Endothelial cell of umbilical vein (primary cell): Measurements from ENCODE around the gene ZMAT3. TPM values are rescaled to one million over a fixed set of nuclear protein-coding genes. Genes with fewer than 3 reads are reported as not detected.

Experiments used
- BruUV-seq: library from RNA; stranded (reverse); fragments of 400-500 nt; replicated peaks from 2 replicates; lab custom pipeline; 2021; lab: Mats Ljungman, UMichigan
- CTCF ChIA-PET: fragments of 300-600, 350-600 bp; sonication (Branson Sonifier 250); formaldehyde crosslinking; loops from one replicate; lab custom pipeline; 2021; ENCODE audit warnings: antibody characterized with exemption, inconsistent platforms; lab: Charles Lee
- POLR2A ChIA-PET: fragments of 300-600, 350-600 bp; sonication (Branson Sonifier 250); formaldehyde crosslinking; loops from one replicate; lab custom pipeline; 2021; ENCODE audit warnings: antibody characterized with exemption, inconsistent platforms; lab: Charles Lee
- DNase-seq: peaks from one replicate; pipeline ENCODE4 v3.0.0-alpha.2; 2011; ENCODE audit warnings: low read depth, low spot score
- FAIRE-seq: peaks from 2 replicates; lab custom pipeline; 2011; peaks lifted over from hg19 to GRCh38; lab: Jason Lieb, UNC
- H2AFZ ChIP-seq: 2 replicates; pipeline ENCODE4 v1.6.0; 2012; ENCODE audit warnings: low read depth, low read length, control low read depth, inconsistent platforms
- H3K27ac ChIP-seq: 2 replicates; pipeline ENCODE4 v1.5.1; 2011; ENCODE audit warnings: low read depth, mild to moderate bottlenecking, control low read depth, low read length, moderate library complexity; ENCODE audit not compliant: insufficient read depth
- H3K27me3 ChIP-seq, 2 experiments: 2 replicates each; pipeline versions ENCODE4 v1.6.0 to v1.6.1; 2011; ENCODE audit warnings: low read length in 2 of 2, mixed read lengths in 1 of 2; ENCODE audit not compliant: control insufficient read depth in 2 of 2, insufficient read depth in 2 of 2
- H3K36me3 ChIP-seq, 2 experiments: 2 replicates in 1 of 2; 3 replicates in 1 of 2; pipeline ENCODE4 v1.5.1; 2011; ENCODE audit warnings: low read length in 2 of 2, mild to moderate bottlenecking in 1 of 2, moderate library complexity in 1 of 2; ENCODE audit not compliant: control insufficient read depth in 2 of 2, insufficient read depth in 2 of 2; ENCODE audit errors: extremely low read depth in 1 of 2
- H3K4me1 ChIP-seq: 3 replicates; pipeline ENCODE4 v1.5.1; 2011; ENCODE audit warnings: mild to moderate bottlenecking, low read length; ENCODE audit not compliant: control insufficient read depth, insufficient read depth; ENCODE audit errors: extremely low read depth
- H3K4me2 ChIP-seq: 2 replicates; pipeline ENCODE4 v1.6.1; 2011; ENCODE audit warnings: low read length, control low read depth, mixed read lengths; ENCODE audit not compliant: insufficient read depth
- H3K4me3 ChIP-seq, 3 experiments: fragments of 200-600 bp in 1 of 3; sonication (generic), shearing (Covaris generic) in 1 of 3; replicated peaks in 1 of 3; 2 replicates each; pipeline ENCODE4 v1.5.1; 2011 to 2016; ENCODE audit warnings: control low read depth in 3 of 3, low read length in 3 of 3, mild to moderate bottlenecking in 2 of 3, inconsistent platforms in 1 of 3, low read depth in 1 of 3, moderate library complexity in 1 of 3; ENCODE audit not compliant: insufficient read depth in 1 of 3
- H3K79me2 ChIP-seq: 2 replicates; pipeline ENCODE4 v1.6.0; 2012; ENCODE audit warnings: low read length, inconsistent platforms; ENCODE audit not compliant: control insufficient read depth, insufficient read depth
- H3K9ac ChIP-seq: replicated peaks from 2 replicates; pipeline ENCODE3; 2011; ENCODE audit warnings: low read length, control low read depth; ENCODE audit not compliant: insufficient read depth; ENCODE audit errors: extremely low read depth
- H3K9me1 ChIP-seq: replicated peaks from 3 replicates; pipeline ENCODE4 v1.6.0; 2011; ENCODE audit warnings: mild to moderate bottlenecking, low read length; ENCODE audit not compliant: control insufficient read depth, insufficient read depth; ENCODE audit errors: extremely low read depth
- H3K9me3 ChIP-seq: replicated peaks from 2 replicates; pipeline ENCODE4 v1.5.1; 2012; ENCODE audit warnings: low read length, inconsistent platforms; ENCODE audit not compliant: control insufficient read depth, insufficient read depth
- H4K20me1 ChIP-seq: replicated peaks from 2 replicates; pipeline ENCODE3; 2011; ENCODE audit warnings: mild to moderate bottlenecking, low read length; ENCODE audit not compliant: control insufficient read depth, insufficient read depth; ENCODE audit errors: extremely low read depth
- EZH2 ChIP-seq: IDR thresholded peaks from 2 replicates; pipeline ENCODE4 v1.6.1; 2012; ENCODE audit warnings: borderline replicate concordance, low read depth, mild to moderate bottlenecking, moderate library complexity, low read length, inconsistent platforms; ENCODE audit not compliant: severe bottlenecking
- FOS ChIP-seq: IDR thresholded peaks from 2 replicates; pipeline ENCODE4 v1.6.1; 2011; ENCODE audit warnings: mild to moderate bottlenecking, low read length, moderate library complexity, borderline replicate concordance; ENCODE audit not compliant: insufficient read depth
- GATA2 ChIP-seq: IDR thresholded peaks from 2 replicates; pipeline ENCODE4 v1.7.0; 2011; ENCODE audit warnings: low read depth, mild to moderate bottlenecking, moderate library complexity, mixed read lengths, low read length; ENCODE audit not compliant: insufficient read length, insufficient read depth
- JUN ChIP-seq: IDR thresholded peaks from 2 replicates; pipeline ENCODE4 v1.6.1; 2011; ENCODE audit warnings: borderline replicate concordance, low read depth; ENCODE audit not compliant: insufficient read length, insufficient read depth
- MYC ChIP-seq: IDR thresholded peaks from one replicate; pipeline ENCODE4 v1.6.1; 2011; ENCODE audit warnings: mild to moderate bottlenecking, low read depth, low read length
- POLR2A ChIP-seq: IDR thresholded peaks from 2 replicates; pipeline ENCODE4 v1.6.1; 2012; ENCODE audit warnings: low read depth, mild to moderate bottlenecking, control low read depth, low read length
- POLR2AphosphoS5 ChIP-seq: IDR thresholded peaks from 2 replicates; pipeline ENCODE4 v1.6.1; 2012; ENCODE audit warnings: low read depth, mild to moderate bottlenecking, control low read depth, low read length, moderate library complexity; ENCODE audit not compliant: insufficient read depth
- dilution Hi-C: fragments of 300-500 bp; cut with MboI; formaldehyde crosslinking; loops from one replicate; pipeline ENCODE4 v1.15.0; 2019; ENCODE audit warnings: low sequenced_read_pairs; ENCODE audit not compliant: extremely low pct_ligation_motif_present
- intact Hi-C: fragments of 100-400 bp; cut with micrococcal nuclease; formaldehyde crosslinking; loops from one replicate; pipeline ENCODE4 v1.10.0; 2022
- polyA plus RNA-seq, 4 experiments: library from polyadenylated mRNA; depleted of rRNA in 3 of 4; stranded (reverse) in 3 of 4; unstranded in 1 of 4; fragments of >200 nt; gene quantifications; 2 replicates each; pipeline versions ENCODE4 v1.2.1 to v1.2.3, GENCODE V29; 2011 to 2012; ENCODE audit warnings: missing spikeins in 1 of 4
- total RNA-seq: library from RNA; stranded (reverse); gene quantifications from 2 replicates; pipeline ENCODE4 v1.2.3, GENCODE V29; 2021
- TF ChIP-seq, protein P1 (sequence below), 2 donors: IDR thresholded peaks; 1 replicate in 1 of 2; 2 replicates in 1 of 2; pipeline ENCODE4 v1.5.1; 2011; ENCODE audit warnings: low read length in 2 of 2, mild to moderate bottlenecking in 2 of 2, moderate library complexity in 2 of 2, control low read depth in 1 of 2, inconsistent platforms in 1 of 2, low read depth in 1 of 2; ENCODE audit not compliant: insufficient read depth in 1 of 2; ENCODE audit errors: extremely low read depth in 1 of 2
- TF ChIP-seq, protein P2 (sequence below): IDR thresholded peaks from 2 replicates; pipeline ENCODE4 v1.6.1; 2011; ENCODE audit not compliant: insufficient read depth, insufficient read length

ZMAT3 gene
- total and polyA plus RNA-seq, 2 donors (not counting 3 experiments of a cell fraction or from before 2014, with no cell fraction given) = 13.2 to 33.1 TPM

DNA sequence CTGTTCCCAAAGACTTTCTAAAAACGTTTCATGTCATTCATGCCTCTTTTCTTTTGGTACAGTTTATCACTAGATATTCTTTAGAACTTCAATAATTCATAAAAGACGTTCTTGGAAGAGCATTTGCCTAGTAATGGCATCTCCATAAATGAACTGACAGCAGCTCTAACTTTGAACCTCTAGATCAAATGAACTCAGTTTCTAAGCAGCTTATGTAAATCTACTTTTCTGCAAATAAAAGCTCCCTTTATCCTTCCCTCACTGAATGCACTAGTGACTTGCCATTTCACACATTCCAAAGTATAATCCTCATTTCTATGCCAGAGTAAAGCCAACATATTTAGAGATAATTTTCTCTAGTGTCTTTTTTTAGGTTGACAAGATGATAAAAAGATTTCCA is 85.2 kb downstream of the ZMAT3 start:
- H3K4me2 ChIP-seq = no peak overlapping the region
- no peaks in the 10 kb centered on the region for H3K9me1 ChIP-seq
- no peak for TF ChIP-seq MYC
- no peak for TF ChIP-seq JUN
- TF ChIP-seq, protein P1, sequence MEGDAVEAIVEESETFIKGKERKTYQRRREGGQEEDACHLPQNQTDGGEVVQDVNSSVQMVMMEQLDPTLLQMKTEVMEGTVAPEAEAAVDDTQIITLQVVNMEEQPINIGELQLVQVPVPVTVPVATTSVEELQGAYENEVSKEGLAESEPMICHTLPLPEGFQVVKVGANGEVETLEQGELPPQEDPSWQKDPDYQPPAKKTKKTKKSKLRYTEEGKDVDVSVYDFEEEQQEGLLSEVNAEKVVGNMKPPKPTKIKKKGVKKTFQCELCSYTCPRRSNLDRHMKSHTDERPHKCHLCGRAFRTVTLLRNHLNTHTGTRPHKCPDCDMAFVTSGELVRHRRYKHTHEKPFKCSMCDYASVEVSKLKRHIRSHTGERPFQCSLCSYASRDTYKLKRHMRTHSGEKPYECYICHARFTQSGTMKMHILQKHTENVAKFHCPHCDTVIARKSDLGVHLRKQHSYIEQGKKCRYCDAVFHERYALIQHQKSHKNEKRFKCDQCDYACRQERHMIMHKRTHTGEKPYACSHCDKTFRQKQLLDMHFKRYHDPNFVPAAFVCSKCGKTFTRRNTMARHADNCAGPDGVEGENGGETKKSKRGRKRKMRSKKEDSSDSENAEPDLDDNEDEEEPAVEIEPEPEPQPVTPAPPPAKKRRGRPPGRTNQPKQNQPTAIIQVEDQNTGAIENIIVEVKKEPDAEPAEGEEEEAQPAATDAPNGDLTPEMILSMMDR (IDR thresholded peaks at IDR 0.05; ENCODE audit: extremely low read depth in 1 of 2, insufficient read depth in 1 of 2, low read depth in 1 of 2, low read length in 2 of 2) = no peak
- no peak for TF ChIP-seq POLR2AphosphoS5
- TF ChIP-seq GATA2 = no peak
- TF ChIP-seq, protein P2, sequence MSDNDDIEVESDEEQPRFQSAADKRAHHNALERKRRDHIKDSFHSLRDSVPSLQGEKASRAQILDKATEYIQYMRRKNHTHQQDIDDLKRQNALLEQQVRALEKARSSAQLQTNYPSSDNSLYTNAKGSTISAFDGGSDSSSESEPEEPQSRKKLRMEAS = no peak
- TF ChIP-seq EZH2 = no peak
- TF ChIP-seq FOS = no peak
- no peak for TF ChIP-seq POLR2A
- ChIA-PET POLR2A (no interaction called here), CTCF (no interaction called here)
- no peak for DNase-seq
- no TSS peak for BruUV-seq
- no peaks in the 10 kb centered on the region for H3K36me3 ChIP-seq
- peaks cover 2% of the 10 kb centered on the region for H3K9me3 ChIP-seq
- H3K4me1 ChIP-seq = no peaks in the 10 kb centered on the region
- no peak overlapping the region for H3K4me3 ChIP-seq
- H3K9ac ChIP-seq = no peak overlapping the region
- no peaks in the 10 kb centered on the region for H4K20me1 ChIP-seq
- H2AFZ ChIP-seq = no peak overlapping the region
- dilution Hi-C loops = no loop called here
- FAIRE-seq = no peak
- intact Hi-C loops = no loop called here
- H3K27me3 ChIP-seq = no peaks in the 10 kb centered on the region
- H3K27ac ChIP-seq = no peak overlapping the region
- no peaks in the 10 kb centered on the region for H3K79me2 ChIP-seq
